CD4-positive, alpha-beta T cell treated with Interleukin-4 for 1 hour (primary cell): ENCODE data around the gene PGGT1B.
A peak's percentile ranks its signal among the peaks of the same experiment; 100 is the strongest.
"Not testable (repeated sequence)": the region's sequence is repeated elsewhere in the genome, so short reads cannot be mapped to it uniquely, and the experiment has no call there.

Experiments used
- DNase-seq, 2 donors: peaks; one replicate each; pipeline ENCODE4 v3.0.0-alpha.2; 2020 to 2022

PGGT1B gene

GRCh38 chr5:115257981-115258380 is 4.7 kb downstream of the PGGT1B start:
- DNase-seq = no peak

- not testable (repeated sequence) for DNase-seq
These were observed 13.3 kb downstream of the PGGT1B start for GRCh38 chr5:115249379-115249778.

- peak in 1 of 2 donors; percentile 54 for DNase-seq
These were observed 16.2 kb downstream of the PGGT1B start for GRCh38 chr5:115246361-115246991.

GRCh38 chr5:115243412-115243811 is 19.3 kb downstream of the PGGT1B start:
- no peak for DNase-seq

GRCh38 chr5:115241881-115242642 is 20.6 kb downstream of the PGGT1B start:
- no peak for DNase-seq

GRCh38 chr5:115237066-115237465 is 25.6 kb downstream of the PGGT1B start:
- no peak for DNase-seq

- no peak for DNase-seq
These were observed 26.1 kb downstream of the PGGT1B start for GRCh38 chr5:115236599-115236998.

GRCh38 chr5:115231598-115231997 is 31.1 kb downstream of the PGGT1B start:
- no peak for DNase-seq

- no peak for DNase-seq
These were observed 33.1 kb downstream of the PGGT1B start for GRCh38 chr5:115229606-115230005.

GRCh38 chr5:115227281-115227680 is 35.4 kb downstream of the PGGT1B start:
- no peak for DNase-seq

GRCh38 chr5:115214541-115214940 is 48.1 kb downstream of the PGGT1B start:
- DNase-seq = no peak

- DNase-seq = peak; percentile 55 to 68
These were observed 53.4 kb downstream of the PGGT1B start for GRCh38 chr5:115209279-115209678.

GRCh38 chr5:115202952-115203351 is 59.7 kb downstream of the PGGT1B start:
- no peak for DNase-seq

- DNase-seq = no peak
These were observed 66.5 kb downstream of the PGGT1B start for GRCh38 chr5:115196161-115196560.

GRCh38 chr5:115194676-115195075 is 68.0 kb downstream of the PGGT1B start:
- DNase-seq = no peak

GRCh38 chr5:115193295-115193694 is 69.4 kb downstream of the PGGT1B start:
- DNase-seq = no peak

- no peak for DNase-seq
These were observed 70.6 kb downstream of the PGGT1B start for GRCh38 chr5:115192098-115192497.

- DNase-seq = no peak
These were observed 71.1 kb downstream of the PGGT1B start for GRCh38 chr5:115191474-115192031.

- no peak for DNase-seq
These were observed 72.3 kb downstream of the PGGT1B start for GRCh38 chr5:115190388-115190787.

- DNase-seq = no peak
These were observed 72.8 kb downstream of the PGGT1B start for GRCh38 chr5:115189866-115190265.

GRCh38 chr5:115186794-115187193 is 75.9 kb downstream of the PGGT1B start:
- DNase-seq = no peak

- no peak for DNase-seq
These were observed 77.9 kb downstream of the PGGT1B start for GRCh38 chr5:115184770-115185169.

- DNase-seq = no peak
These were observed 80.9 kb downstream of the PGGT1B start for GRCh38 chr5:115181757-115182156.

- peak in 1 of 2 donors; percentile 20 for DNase-seq
These were observed 82.4 kb downstream of the PGGT1B start for GRCh38 chr5:115180165-115180709.
